H9 (cell line): ENCODE data around the gene CYSLTR2. TPM values are rescaled to one million over a fixed set of nuclear protein-coding genes. Genes with fewer than 3 reads are reported as not detected.

Source experiments
- DNase-seq: peaks from one replicate; pipeline ENCODE4 v3.0.0-alpha.2; 2017
- H2AFZ ChIP-seq: one replicate; pipeline ENCODE4 v1.6.1; 2013; ENCODE audit warnings: mild to moderate bottlenecking, low read length, control low read depth, moderate library complexity
- H2AK5ac ChIP-seq: 2 replicates; pipeline ENCODE4 v1.6.1; 2013; ENCODE audit warnings: low read length, control low read depth, mixed read lengths; ENCODE audit not compliant: insufficient read length
- H2BK120ac ChIP-seq: one replicate; pipeline ENCODE4 v1.6.1; 2013; ENCODE audit warnings: low read depth, mild to moderate bottlenecking, low read length, control low read depth, inconsistent platforms; ENCODE audit not compliant: poor library complexity, severe bottlenecking
- H2BK12ac ChIP-seq: 2 replicates; pipeline ENCODE4 v1.6.1; 2013; ENCODE audit warnings: low read length, control low read depth, mixed read lengths, low read depth; ENCODE audit not compliant: insufficient read length
- H2BK15ac ChIP-seq: 2 replicates; pipeline ENCODE4 v1.6.1; 2013; ENCODE audit warnings: low read depth, low read length, control low read depth
- H2BK20ac ChIP-seq: one replicate; pipeline ENCODE4 v1.6.1; 2013; ENCODE audit warnings: low read depth, mild to moderate bottlenecking, low read length, control low read depth, inconsistent platforms; ENCODE audit not compliant: poor library complexity, severe bottlenecking
- H2BK5ac ChIP-seq: 2 replicates; pipeline ENCODE4 v1.6.1; 2013; ENCODE audit warnings: low read length, control low read depth, mixed read lengths; ENCODE audit not compliant: insufficient read length
- H3K14ac ChIP-seq: 2 replicates; pipeline ENCODE4 v1.6.1; 2013; ENCODE audit warnings: low read length, control low read depth; ENCODE audit not compliant: insufficient read depth
- H3K18ac ChIP-seq: 2 replicates; pipeline ENCODE4 v1.6.1; 2013; ENCODE audit warnings: low read depth, mild to moderate bottlenecking, mixed read lengths, low read length, control low read depth; ENCODE audit not compliant: insufficient read length
- H3K23ac ChIP-seq: 2 replicates; pipeline ENCODE4 v1.6.1; 2013; ENCODE audit warnings: low read length, control low read depth, mixed read lengths, low read depth; ENCODE audit not compliant: insufficient read length
- H3K23me2 ChIP-seq: 2 replicates; pipeline ENCODE4 v1.6.1; 2013; ENCODE audit warnings: low read depth, mild to moderate bottlenecking, mixed read lengths, low read length, control low read depth; ENCODE audit not compliant: insufficient read length, poor library complexity, severe bottlenecking
- H3K27ac ChIP-seq: 2 replicates; pipeline ENCODE4 v1.5.1; 2013; ENCODE audit warnings: low read length, control low read depth, mixed read lengths, low read depth; ENCODE audit not compliant: insufficient read length
- H3K27me3 ChIP-seq: 2 replicates; pipeline ENCODE4 v1.6.1; 2013; ENCODE audit warnings: low read length, control low read depth, inconsistent platforms; ENCODE audit not compliant: insufficient read depth
- H3K4ac ChIP-seq: 2 replicates; pipeline ENCODE4 v1.6.1; 2013; ENCODE audit warnings: low read depth, mild to moderate bottlenecking, control low read depth, inconsistent platforms, low read length, moderate library complexity
- H3K4me1 ChIP-seq: 2 replicates; pipeline ENCODE4 v1.6.1; 2013; ENCODE audit warnings: low read length, control low read depth, inconsistent platforms; ENCODE audit not compliant: insufficient read depth
- H3K4me2 ChIP-seq: 2 replicates; pipeline ENCODE4 v1.6.1; 2013; ENCODE audit warnings: low read length, control low read depth, mixed read lengths; ENCODE audit not compliant: insufficient read length, insufficient read depth
- H3K56ac ChIP-seq: 2 replicates; pipeline ENCODE4 v1.6.1; 2013; ENCODE audit warnings: low read depth, mild to moderate bottlenecking, mixed read lengths, low read length, control low read depth; ENCODE audit not compliant: insufficient read length
- H3K79me1 ChIP-seq: 2 replicates; pipeline ENCODE4 v1.6.1; 2013; ENCODE audit warnings: low read depth, mild to moderate bottlenecking, moderate library complexity, low read length, control low read depth, inconsistent platforms; ENCODE audit not compliant: insufficient read depth, poor library complexity, severe bottlenecking
- H3K79me2 ChIP-seq: 2 replicates; pipeline ENCODE4 v1.6.1; 2013; ENCODE audit warnings: low read length, control low read depth, inconsistent platforms; ENCODE audit not compliant: insufficient read depth
- H3K9ac ChIP-seq: 2 replicates; pipeline ENCODE4 v1.6.1; 2013; ENCODE audit warnings: low read length, control low read depth, mixed read lengths; ENCODE audit not compliant: insufficient read length; ENCODE audit errors: extremely low read depth
- H3K9me3 ChIP-seq: one replicate; pipeline ENCODE4 v1.6.1; 2013; ENCODE audit warnings: low read depth, low read length, inconsistent platforms; ENCODE audit not compliant: control insufficient read depth
- H3T11ph ChIP-seq: one replicate; pipeline ENCODE4 v1.6.1; 2013; ENCODE audit warnings: mild to moderate bottlenecking, low read length, control low read depth, inconsistent platforms
- H4K20me1 ChIP-seq: one replicate; pipeline ENCODE4 v1.6.1; 2013; ENCODE audit not compliant: control insufficient read depth, insufficient read length, insufficient read depth
- H4K5ac ChIP-seq: 2 replicates; pipeline ENCODE4 v1.6.1; 2013; ENCODE audit warnings: low read depth, mild to moderate bottlenecking, mixed read lengths, low read length, control low read depth; ENCODE audit not compliant: insufficient read length
- H4K8ac ChIP-seq: replicated peaks from 2 replicates; pipeline ENCODE4 v1.6.1; 2013; ENCODE audit warnings: low read length, control low read depth, mixed read lengths, low read depth; ENCODE audit not compliant: insufficient read length
- H4K91ac ChIP-seq: 2 replicates; pipeline ENCODE4 v1.6.1; 2013; ENCODE audit warnings: low read depth, mild to moderate bottlenecking, moderate library complexity, mixed read lengths, low read length, control low read depth; ENCODE audit not compliant: insufficient read length
- H3K27ac Mint-ChIP-seq, 3 experiments: 2 replicates in 2 of 3; 3 replicates in 1 of 3; pipeline ENCODE4 v1.8.0; 2020 to 2021; ENCODE audit warnings: mixed read lengths in 3 of 3, mild to moderate bottlenecking in 1 of 3, moderate library complexity in 1 of 3
- H3K27me3 Mint-ChIP-seq: 2 replicates; pipeline ENCODE4 v1.8.0; 2021; ENCODE audit warnings: low read depth, mild to moderate bottlenecking, moderate library complexity, mixed read lengths
- H3K36me3 Mint-ChIP-seq, 3 experiments: 2 replicates in 2 of 3; 3 replicates in 1 of 3; pipeline ENCODE4 v1.8.0; 2020 to 2021; ENCODE audit warnings: low read depth in 3 of 3, mixed read lengths in 3 of 3; ENCODE audit not compliant: insufficient read depth in 1 of 3
- H3K4me1 Mint-ChIP-seq, 2 experiments: 2 replicates each; pipeline ENCODE4 v1.8.0; 2020; ENCODE audit warnings: mixed read lengths in 2 of 2
- H3K4me3 Mint-ChIP-seq, 2 experiments: 2 replicates in 1 of 2; 3 replicates in 1 of 2; pipeline ENCODE4 v1.8.0; 2020 to 2021; ENCODE audit warnings: mild to moderate bottlenecking in 2 of 2, mixed read lengths in 2 of 2, moderate library complexity in 1 of 2
- H3K9me3 Mint-ChIP-seq, 2 experiments: 2 replicates in 1 of 2; 3 replicates in 1 of 2; pipeline ENCODE4 v1.8.0; 2020; ENCODE audit warnings: mild to moderate bottlenecking in 2 of 2, mixed read lengths in 2 of 2, moderate library complexity in 1 of 2
- CTCF ChIP-seq: fragments of 200-600 bp; sonication (generic); conservative IDR thresholded peaks from 3 replicates; pipeline ENCODE4 v1.8.0; 2021; ENCODE audit warnings: antibody characterized with exemption, mild to moderate bottlenecking
- whole genome bisulfite sequencing: extraction: QIAGEN DNeasy Blood & Tissue Kit; methylation state at CpG from one replicate; pipeline ENCODE4 v1.1.7; 2013; ENCODE audit warnings: missing lambda C conversion rate, low lambda C conversion rate, mixed read lengths; ENCODE audit not compliant: insufficient read length; ENCODE audit errors: extremely low coverage; 5-methylcytosine and 5-hydroxymethylcytosine counted together
- total RNA-seq: library from RNA; stranded (reverse); gene quantifications from 2 replicates; pipeline ENCODE4 v1.2.1, GENCODE V29; 2021

Gene CYSLTR2
- total RNA-seq, 1 experiment from 2014 or later, result not detected

GRCh38 chr13:48680756-48681392, 27.1 kb downstream of the CYSLTR2 start:
- no peak overlapping the region for H3K4me3 Mint-ChIP-seq

More at GRCh38 chr13:48680756-48681392, 27.1 kb downstream of the CYSLTR2 start:
- no peak overlapping the region for H4K91ac ChIP-seq
- no peaks in the 10 kb centered on the region for H3K79me1 ChIP-seq
- no peak overlapping the region for H4K5ac ChIP-seq
- no peak overlapping the region for H2AK5ac ChIP-seq
- no peak overlapping the region for H3K18ac ChIP-seq
- no peaks in the 10 kb centered on the region for H3K27me3 ChIP-seq
- no peak overlapping the region for H2BK5ac ChIP-seq
- no peak overlapping the region for H2BK120ac ChIP-seq
- peaks cover 7% of the 10 kb centered on the region in 2 experiments for H3K4me1 Mint-ChIP-seq
- no peak overlapping the region for H3K27ac Mint-ChIP-seq
- WGBS, result no CpG with 5 or more reads among the region's 6 CpGs
- no peak overlapping the region for H3K23ac ChIP-seq
- no peak overlapping the region for H4K8ac ChIP-seq
- no peak overlapping the region for H3K56ac ChIP-seq
- no peak overlapping the region for H2BK12ac ChIP-seq
- TF ChIP-seq CTCF, result no peak
- no peak overlapping the region for H2AFZ ChIP-seq
- H3K14ac ChIP-seq, result no peak overlapping the region
- no peak overlapping the region for H3K4me2 ChIP-seq
- H2BK15ac ChIP-seq, result no peak overlapping the region
- H3K9ac ChIP-seq, result no peak overlapping the region
- H3K9me3 ChIP-seq, result no peaks in the 10 kb centered on the region
- H3K4ac ChIP-seq, result no peak overlapping the region
- H3T11ph ChIP-seq, result no peak overlapping the region
- H4K20me1 ChIP-seq, result no peaks in the 10 kb centered on the region
- no peaks in the 10 kb centered on the region for H3K23me2 ChIP-seq
- H3K4me1 ChIP-seq, result no peaks in the 10 kb centered on the region
- H3K27me3 Mint-ChIP-seq, result peaks cover 3% of the 10 kb centered on the region
- no peak overlapping the region for H3K27ac ChIP-seq
- H3K79me2 ChIP-seq, result no peaks in the 10 kb centered on the region
- no peak for DNase-seq
- H3K9me3 Mint-ChIP-seq, result no peaks in the 10 kb centered on the region; a peak in 1 of 5 replicates
- no peak overlapping the region for H2BK20ac ChIP-seq
- H3K36me3 Mint-ChIP-seq, result no peaks in the 10 kb centered on the region; a peak in 1 of 7 replicates
